ENCODE results near the gene SEMA5A.

SEMA5A gene

DNA sequence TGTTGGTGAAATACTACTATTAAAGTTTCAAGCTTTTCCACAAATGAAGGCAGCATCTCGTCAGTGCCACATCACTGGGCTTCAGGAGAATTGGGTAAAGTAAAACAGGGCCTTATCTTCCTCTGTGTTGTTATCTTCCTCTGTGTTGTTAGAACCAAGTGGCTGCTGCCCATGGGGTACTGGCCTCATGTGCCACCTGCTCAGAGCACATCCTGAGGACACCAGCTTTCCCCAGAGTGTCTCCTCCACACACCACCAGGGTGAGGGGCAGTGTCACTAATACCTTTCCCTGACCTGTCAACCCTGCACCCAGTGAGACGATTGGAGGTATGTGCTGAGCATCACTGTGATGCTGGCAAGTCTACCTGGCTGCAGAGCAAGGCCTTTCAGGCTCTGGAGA is 499.9 kb downstream of the SEMA5A start:
- Histone ChIP-seq H3K36me3 (replicated peaks in 1 of 2; ENCODE audit: control insufficient read depth in 2 of 2, insufficient read depth in 2 of 2, low read length in 2 of 2) (peaks cover 0 to 24% of the 10 kb centered on the region in 2 donors), H2BK5ac (ENCODE audit: low read length) (no peak overlapping the region), H2AK5ac (ENCODE audit: low read depth, low read length) (no peak overlapping the region), H3K9ac (ENCODE audit: low read depth, low read length, poor library complexity) (no peak overlapping the region), H3K14ac (ENCODE audit: low read length) (no peak overlapping the region), H3K4me2 (ENCODE audit: insufficient read depth, low read length, poor library complexity, severe bottlenecking) (no peak overlapping the region), H3K4me3 (ENCODE audit: low read length in 2 of 2) (no peak overlapping the region), H4K8ac (ENCODE audit: low read depth, low read length) (no peak overlapping the region), H3K4ac (ENCODE audit: low read length) (no peak overlapping the region), H2AFZ (ENCODE audit: low read length) (no peak overlapping the region), H3K4me1 (ENCODE audit: control insufficient read depth in 2 of 2, insufficient read depth in 1 of 2, low read depth in 1 of 2, low read length in 2 of 2) (no peaks in the 10 kb centered on the region), H4K91ac (ENCODE audit: low read depth, low read length, poor library complexity) (no peak overlapping the region), H2BK15ac (ENCODE audit: low read length) (no peak overlapping the region), H3K27me3 (ENCODE audit: control insufficient read depth in 3 of 3, insufficient read depth in 3 of 3, low read depth in 1 of 3, low read length in 3 of 3) (no peaks in the 10 kb centered on the region), H3K23ac (ENCODE audit: low read depth, low read length, poor library complexity) (no peak overlapping the region), H3K18ac (ENCODE audit: low read length) (no peak overlapping the region), H2BK12ac (ENCODE audit: low read length) (no peak overlapping the region), H3K27ac (replicated peaks; ENCODE audit: low read length) (no peak overlapping the region), H3K79me1 (ENCODE audit: low read depth, low read length) (no peaks in the 10 kb centered on the region), H3K9me3 (replicated peaks in 1 of 2; ENCODE audit: control insufficient read depth in 2 of 2, insufficient read depth in 1 of 2, low read depth in 1 of 2, low read length in 2 of 2) (no peaks in the 10 kb centered on the region), H2BK120ac (ENCODE audit: low read depth, low read length) (no peak overlapping the region)
- DNase-seq (ENCODE audit: low spot score), result no peak
- WGBS, 2 donors (ENCODE audit: extremely low coverage in 2 of 2, insufficient read length in 2 of 2, insufficient replicate concordance in 1 of 2), result no CpG with 5 or more reads among the region's 2 CpGs

- Histone ChIP-seq H2BK12ac (ENCODE audit: low read length) (no peak overlapping the region), H3K27me3 (ENCODE audit: control insufficient read depth in 3 of 3, insufficient read depth in 3 of 3, low read depth in 1 of 3, low read length in 3 of 3) (no peaks in the 10 kb centered on the region), H3K9ac (ENCODE audit: low read depth, low read length, poor library complexity) (no peak overlapping the region), H3K9me3 (replicated peaks in 1 of 2; ENCODE audit: control insufficient read depth in 2 of 2, insufficient read depth in 1 of 2, low read depth in 1 of 2, low read length in 2 of 2) (no peaks in the 10 kb centered on the region), H3K4me3 (ENCODE audit: low read length in 2 of 2) (peak overlapping the region in 1 of 2 donors; percentile 31), H2BK5ac (ENCODE audit: low read length) (no peak overlapping the region), H3K4me2 (ENCODE audit: insufficient read depth, low read length, poor library complexity, severe bottlenecking) (no peak overlapping the region), H3K27ac (replicated peaks; ENCODE audit: low read length) (no peak overlapping the region), H3K4me1 (ENCODE audit: control insufficient read depth in 2 of 2, insufficient read depth in 1 of 2, low read depth in 1 of 2, low read length in 2 of 2) (peaks cover under 1 to 1% of the 10 kb centered on the region in 2 donors), H3K14ac (ENCODE audit: low read length) (no peak overlapping the region), H4K91ac (ENCODE audit: low read depth, low read length, poor library complexity) (no peak overlapping the region), H3K36me3 (replicated peaks in 1 of 2; ENCODE audit: control insufficient read depth in 2 of 2, insufficient read depth in 2 of 2, low read length in 2 of 2) (peaks cover 0 to 20% of the 10 kb centered on the region in 2 donors), H2BK120ac (ENCODE audit: low read depth, low read length) (no peak overlapping the region), H3K79me1 (ENCODE audit: low read depth, low read length) (no peaks in the 10 kb centered on the region), H3K18ac (ENCODE audit: low read length) (no peak overlapping the region), H3K23ac (ENCODE audit: low read depth, low read length, poor library complexity) (no peak overlapping the region), H2BK15ac (ENCODE audit: low read length) (no peak overlapping the region), H2AK5ac (ENCODE audit: low read depth, low read length) (no peak overlapping the region), H3K4ac (ENCODE audit: low read length) (no peak overlapping the region), H2AFZ (ENCODE audit: low read length) (no peak overlapping the region), H4K8ac (ENCODE audit: low read depth, low read length) (no peak overlapping the region)
- no CpG with 5 or more reads among the region's 1 CpG for WGBS, 2 donors (ENCODE audit: extremely low coverage in 2 of 2, insufficient read length in 2 of 2, insufficient replicate concordance in 1 of 2)
- DNase-seq (ENCODE audit: low spot score), result no peak
Observed at GRCh38 chr5:9042241-9042640, 503.6 kb downstream of the SEMA5A start.

GRCh38 chr5:9040475-9040874 is 505.4 kb downstream of the SEMA5A start:
- H2BK5ac ChIP-seq (ENCODE audit: low read length), result no peak overlapping the region
- no peak overlapping the region for H4K8ac ChIP-seq (ENCODE audit: low read depth, low read length)
- H3K4me1 ChIP-seq (ENCODE audit: control insufficient read depth in 2 of 2, insufficient read depth in 1 of 2, low read depth in 1 of 2, low read length in 2 of 2), result peaks cover 4 to 15% of the 10 kb centered on the region in 2 donors
- no peak overlapping the region for H2BK12ac ChIP-seq (ENCODE audit: low read length)
- no peaks in the 10 kb centered on the region for H3K27me3 ChIP-seq (ENCODE audit: control insufficient read depth in 3 of 3, insufficient read depth in 3 of 3, low read depth in 1 of 3, low read length in 3 of 3)
- no peak overlapping the region for H2AK5ac ChIP-seq (ENCODE audit: low read depth, low read length)
- H3K18ac ChIP-seq (ENCODE audit: low read length), result no peak overlapping the region
- no peak overlapping the region for H3K23ac ChIP-seq (ENCODE audit: low read depth, low read length, poor library complexity)
- no peak overlapping the region for H3K9ac ChIP-seq (ENCODE audit: low read depth, low read length, poor library complexity)
- no peaks in the 10 kb centered on the region for H3K79me1 ChIP-seq (ENCODE audit: low read depth, low read length)
- no peak overlapping the region for H4K91ac ChIP-seq (ENCODE audit: low read depth, low read length, poor library complexity)
- H3K4me2 ChIP-seq (ENCODE audit: insufficient read depth, low read length, poor library complexity, severe bottlenecking), result no peak overlapping the region
- no peak overlapping the region for H3K4ac ChIP-seq (ENCODE audit: low read length)
- H3K27ac ChIP-seq (replicated peaks; ENCODE audit: low read length), result no peak overlapping the region
- DNase-seq (ENCODE audit: low spot score), result no peak
- no peak overlapping the region for H3K14ac ChIP-seq (ENCODE audit: low read length)
- peaks cover 0 to 20% of the 10 kb centered on the region in 2 donors for H3K36me3 ChIP-seq (replicated peaks in 1 of 2; ENCODE audit: control insufficient read depth in 2 of 2, insufficient read depth in 2 of 2, low read length in 2 of 2)
- no CpG with 5 or more reads among the region's 2 CpGs for WGBS, 2 donors (ENCODE audit: extremely low coverage in 2 of 2, insufficient read length in 2 of 2, insufficient replicate concordance in 1 of 2)
- no peak overlapping the region for H2BK120ac ChIP-seq (ENCODE audit: low read depth, low read length)
- H2AFZ ChIP-seq (ENCODE audit: low read length), result no peak overlapping the region
- H3K4me3 ChIP-seq (ENCODE audit: low read length in 2 of 2), result no peak overlapping the region
- no peaks in the 10 kb centered on the region for H3K9me3 ChIP-seq (replicated peaks in 1 of 2; ENCODE audit: control insufficient read depth in 2 of 2, insufficient read depth in 1 of 2, low read depth in 1 of 2, low read length in 2 of 2)
- no peak overlapping the region for H2BK15ac ChIP-seq (ENCODE audit: low read length)

DNA sequence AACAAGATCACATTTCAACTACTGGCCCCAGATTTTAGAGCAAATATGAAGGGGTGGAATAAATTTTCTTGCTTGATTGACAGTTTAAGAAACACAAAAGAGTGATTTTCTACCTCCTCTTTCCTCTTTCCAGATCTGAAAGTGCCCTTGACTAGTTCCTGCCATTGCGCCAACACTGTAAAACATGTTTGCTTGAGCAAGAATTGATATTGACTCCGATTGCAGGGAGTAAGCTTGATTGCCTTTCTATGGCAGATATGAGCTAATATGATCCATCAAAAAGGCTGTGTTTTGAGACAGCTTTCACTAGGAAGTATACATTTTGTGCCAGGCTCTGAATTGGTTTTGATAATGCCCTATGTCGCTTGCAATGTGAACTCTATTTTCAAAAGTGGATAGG is 508.8 kb downstream of the SEMA5A start:
- Histone ChIP-seq H3K4me1 (ENCODE audit: control insufficient read depth in 2 of 2, insufficient read depth in 1 of 2, low read depth in 1 of 2, low read length in 2 of 2) (peaks cover 12 to 24% of the 10 kb centered on the region in 2 donors), H3K27ac (replicated peaks; ENCODE audit: low read length) (no peak overlapping the region), H2BK5ac (ENCODE audit: low read length) (no peak overlapping the region), H3K4me3 (ENCODE audit: low read length in 2 of 2) (no peak overlapping the region), H3K4me2 (ENCODE audit: insufficient read depth, low read length, poor library complexity, severe bottlenecking) (no peak overlapping the region), H3K79me1 (ENCODE audit: low read depth, low read length) (no peaks in the 10 kb centered on the region), H2AFZ (ENCODE audit: low read length) (no peak overlapping the region), H2BK120ac (ENCODE audit: low read depth, low read length) (no peak overlapping the region), H4K8ac (ENCODE audit: low read depth, low read length) (no peak overlapping the region), H2AK5ac (ENCODE audit: low read depth, low read length) (no peak overlapping the region), H4K91ac (ENCODE audit: low read depth, low read length, poor library complexity) (no peak overlapping the region), H3K18ac (ENCODE audit: low read length) (no peak overlapping the region), H3K4ac (ENCODE audit: low read length) (no peak overlapping the region), H3K9me3 (replicated peaks in 1 of 2; ENCODE audit: control insufficient read depth in 2 of 2, insufficient read depth in 1 of 2, low read depth in 1 of 2, low read length in 2 of 2) (no peaks in the 10 kb centered on the region), H2BK12ac (ENCODE audit: low read length) (no peak overlapping the region), H3K14ac (ENCODE audit: low read length) (no peak overlapping the region), H3K36me3 (replicated peaks in 1 of 2; ENCODE audit: control insufficient read depth in 2 of 2, insufficient read depth in 2 of 2, low read length in 2 of 2) (peaks cover 0 to 7% of the 10 kb centered on the region in 2 donors), H3K23ac (ENCODE audit: low read depth, low read length, poor library complexity) (no peak overlapping the region), H2BK15ac (ENCODE audit: low read length) (no peak overlapping the region), H3K9ac (ENCODE audit: low read depth, low read length, poor library complexity) (no peak overlapping the region), H3K27me3 (ENCODE audit: control insufficient read depth in 3 of 3, insufficient read depth in 3 of 3, low read depth in 1 of 3, low read length in 3 of 3) (no peaks in the 10 kb centered on the region)
- no CpG with 5 or more reads among the region's 3 CpGs for WGBS, 2 donors (ENCODE audit: extremely low coverage in 2 of 2, insufficient read length in 2 of 2, insufficient replicate concordance in 1 of 2)
- no peak for DNase-seq (ENCODE audit: low spot score)
